ENCODE measurements around the gene ACTN4. TPM values are rescaled to one million over a fixed set of nuclear protein-coding genes. Genes with fewer than 3 reads are reported as not detected.

ACTN4 gene
- total RNA-seq, 1 donor: 229 TPM

DNA sequence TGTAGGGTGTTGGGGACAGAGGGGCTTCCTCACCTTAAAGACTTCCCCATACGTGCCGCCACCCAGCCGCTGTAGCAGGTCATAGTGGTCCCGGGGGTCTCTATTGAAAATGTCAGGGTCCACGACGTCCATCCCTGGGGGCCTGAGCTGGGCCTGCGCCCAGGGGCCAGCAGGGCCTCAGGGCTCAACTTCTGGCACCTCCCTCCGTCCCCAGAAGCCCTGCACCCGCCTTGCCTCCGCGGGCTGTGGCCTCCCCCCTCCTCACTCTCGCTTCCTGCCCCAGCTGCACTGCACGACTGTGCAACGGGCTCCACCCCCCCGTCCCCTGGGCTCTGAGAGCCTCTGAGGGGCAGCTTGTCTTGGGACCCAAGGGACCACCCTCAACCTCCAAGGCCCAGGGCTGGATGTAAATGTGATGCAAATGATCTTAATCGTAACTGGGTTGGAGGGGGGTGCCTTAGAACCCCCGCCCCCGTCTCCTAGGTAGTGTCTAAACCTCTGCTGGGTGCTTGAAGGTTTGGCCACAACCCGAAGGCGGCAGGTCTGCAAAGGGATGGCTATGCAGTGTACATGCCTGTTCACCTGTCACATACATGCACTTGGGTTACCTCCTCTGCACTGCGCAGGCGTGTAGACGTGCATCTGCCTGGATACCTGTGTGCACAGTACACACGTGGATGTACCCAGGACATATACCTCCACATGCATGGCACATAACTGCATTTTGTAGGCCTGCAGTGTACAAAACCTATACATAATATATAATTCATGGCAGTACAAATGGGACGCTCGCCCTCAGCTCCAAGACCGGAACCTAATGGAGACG lies 29.5 kb upstream of the ACTN4 start, which contains the start of gene MAP4K1:
MAP4K1 (minus strand) TSS at position 190 of the 826 bp plus-strand sequence; CDS start at position 132, 58 bp downstream.
- DNase-seq (ENCODE audit: insufficient read length, low spot score, missing footprints): no peak
- peaks cover 23% of the 10 kb centered on the region for H3K79me2 ChIP-seq (ENCODE audit: insufficient read depth, low read length)
- peaks cover 19% of the 10 kb centered on the region for H3K36me3 ChIP-seq (ENCODE audit: insufficient read depth, low read length)
- peak within 1 kb of the TSS; percentile 99 for H3K4me2 ChIP-seq (ENCODE audit: insufficient read depth, low read length)
- peak within 1 kb of the TSS; percentile 93 for H3K4me3 ChIP-seq (ENCODE audit: insufficient read depth, low read length)
- H3K9me3 ChIP-seq (ENCODE audit: low read depth, low read length): no peaks in the 10 kb centered on the region
- H3K4me1 ChIP-seq (ENCODE audit: insufficient read depth, low read length): peaks cover 17% of the 10 kb centered on the region
- H3K27ac ChIP-seq (ENCODE audit: low read depth, low read length): peak within 1 kb of the TSS; percentile 69
- H3K27me3 ChIP-seq (ENCODE audit: insufficient read depth, low read length): no peaks in the 10 kb centered on the region
- peak within 1 kb of the TSS; percentile 97 for H2AFZ ChIP-seq (ENCODE audit: low read length)
- H4K20me1 ChIP-seq (ENCODE audit: insufficient read depth, low read length): peaks cover 10% of the 10 kb centered on the region
- TF ChIP-seq, protein P1, sequence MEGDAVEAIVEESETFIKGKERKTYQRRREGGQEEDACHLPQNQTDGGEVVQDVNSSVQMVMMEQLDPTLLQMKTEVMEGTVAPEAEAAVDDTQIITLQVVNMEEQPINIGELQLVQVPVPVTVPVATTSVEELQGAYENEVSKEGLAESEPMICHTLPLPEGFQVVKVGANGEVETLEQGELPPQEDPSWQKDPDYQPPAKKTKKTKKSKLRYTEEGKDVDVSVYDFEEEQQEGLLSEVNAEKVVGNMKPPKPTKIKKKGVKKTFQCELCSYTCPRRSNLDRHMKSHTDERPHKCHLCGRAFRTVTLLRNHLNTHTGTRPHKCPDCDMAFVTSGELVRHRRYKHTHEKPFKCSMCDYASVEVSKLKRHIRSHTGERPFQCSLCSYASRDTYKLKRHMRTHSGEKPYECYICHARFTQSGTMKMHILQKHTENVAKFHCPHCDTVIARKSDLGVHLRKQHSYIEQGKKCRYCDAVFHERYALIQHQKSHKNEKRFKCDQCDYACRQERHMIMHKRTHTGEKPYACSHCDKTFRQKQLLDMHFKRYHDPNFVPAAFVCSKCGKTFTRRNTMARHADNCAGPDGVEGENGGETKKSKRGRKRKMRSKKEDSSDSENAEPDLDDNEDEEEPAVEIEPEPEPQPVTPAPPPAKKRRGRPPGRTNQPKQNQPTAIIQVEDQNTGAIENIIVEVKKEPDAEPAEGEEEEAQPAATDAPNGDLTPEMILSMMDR (IDR thresholded peaks at IDR 0.05; ENCODE audit: extremely low read depth, low read depth, low read length): no peak

DNA sequence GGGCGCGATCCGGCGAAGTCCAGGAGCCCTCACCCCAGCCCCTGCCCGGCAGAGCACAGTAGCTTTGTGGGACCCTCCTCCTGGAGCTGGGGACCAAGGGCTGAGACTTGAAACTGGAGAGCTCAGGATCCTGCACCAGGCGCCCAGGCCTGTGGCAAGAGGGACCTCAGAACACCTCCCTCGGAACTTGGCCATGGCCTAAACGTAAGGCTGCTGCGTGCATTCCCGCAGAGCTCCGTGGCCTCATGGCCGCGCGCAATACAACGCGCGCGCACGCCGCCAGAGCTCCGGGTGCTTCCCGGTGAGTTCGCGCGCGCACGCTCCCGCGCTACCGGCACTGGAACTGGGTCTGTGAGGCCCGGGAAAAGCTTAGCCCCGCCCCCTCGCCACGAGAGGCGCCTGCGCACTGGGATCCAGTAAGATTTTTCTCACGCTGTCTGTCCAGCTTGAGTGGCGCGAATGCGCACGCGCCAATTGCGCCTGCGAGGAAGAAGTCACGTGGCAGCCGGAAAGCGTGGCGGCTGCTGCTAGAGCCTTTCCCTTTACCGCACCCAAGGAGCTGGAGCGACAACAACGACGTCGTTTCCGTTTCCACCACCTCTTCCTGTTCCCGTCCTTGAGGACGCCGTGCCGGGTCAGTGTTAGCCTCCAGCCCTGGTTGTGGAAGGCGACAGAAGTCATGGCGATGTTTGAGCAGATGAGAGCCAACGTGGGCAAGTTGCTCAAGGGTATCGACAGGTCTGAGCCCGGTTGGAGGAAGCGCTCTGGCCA lies 28.7 kb upstream of the ACTN4 start, which contains the start of gene EIF3K:
EIF3K (plus strand) TSS at position 599 of the 771 bp plus-strand sequence; CDS start at position 680, 81 bp downstream.
- Histone ChIP-seq H3K4me3 (ENCODE audit: insufficient read depth, low read length) (peak within 1 kb of the TSS; percentile 93), H3K27me3 (ENCODE audit: insufficient read depth, low read length) (no peaks in the 10 kb centered on the region), H3K9me3 (ENCODE audit: low read depth, low read length) (no peaks in the 10 kb centered on the region), H3K79me2 (ENCODE audit: insufficient read depth, low read length) (peaks cover 23% of the 10 kb centered on the region), H2AFZ (ENCODE audit: low read length) (peak within 1 kb of the TSS; percentile 97), H3K27ac (ENCODE audit: low read depth, low read length) (peak within 1 kb of the TSS; percentile 88), H4K20me1 (ENCODE audit: insufficient read depth, low read length) (peaks cover 10% of the 10 kb centered on the region), H3K4me1 (ENCODE audit: insufficient read depth, low read length) (peaks cover 17% of the 10 kb centered on the region), H3K36me3 (ENCODE audit: insufficient read depth, low read length) (peaks cover 23% of the 10 kb centered on the region), H3K4me2 (ENCODE audit: insufficient read depth, low read length) (peak within 1 kb of the TSS; percentile 99)
- DNase-seq (ENCODE audit: insufficient read length, low spot score, missing footprints): peak; percentile 99
- TF ChIP-seq, protein P1 (IDR thresholded peaks at IDR 0.05; ENCODE audit: extremely low read depth, low read depth, low read length): no peak

DNA sequence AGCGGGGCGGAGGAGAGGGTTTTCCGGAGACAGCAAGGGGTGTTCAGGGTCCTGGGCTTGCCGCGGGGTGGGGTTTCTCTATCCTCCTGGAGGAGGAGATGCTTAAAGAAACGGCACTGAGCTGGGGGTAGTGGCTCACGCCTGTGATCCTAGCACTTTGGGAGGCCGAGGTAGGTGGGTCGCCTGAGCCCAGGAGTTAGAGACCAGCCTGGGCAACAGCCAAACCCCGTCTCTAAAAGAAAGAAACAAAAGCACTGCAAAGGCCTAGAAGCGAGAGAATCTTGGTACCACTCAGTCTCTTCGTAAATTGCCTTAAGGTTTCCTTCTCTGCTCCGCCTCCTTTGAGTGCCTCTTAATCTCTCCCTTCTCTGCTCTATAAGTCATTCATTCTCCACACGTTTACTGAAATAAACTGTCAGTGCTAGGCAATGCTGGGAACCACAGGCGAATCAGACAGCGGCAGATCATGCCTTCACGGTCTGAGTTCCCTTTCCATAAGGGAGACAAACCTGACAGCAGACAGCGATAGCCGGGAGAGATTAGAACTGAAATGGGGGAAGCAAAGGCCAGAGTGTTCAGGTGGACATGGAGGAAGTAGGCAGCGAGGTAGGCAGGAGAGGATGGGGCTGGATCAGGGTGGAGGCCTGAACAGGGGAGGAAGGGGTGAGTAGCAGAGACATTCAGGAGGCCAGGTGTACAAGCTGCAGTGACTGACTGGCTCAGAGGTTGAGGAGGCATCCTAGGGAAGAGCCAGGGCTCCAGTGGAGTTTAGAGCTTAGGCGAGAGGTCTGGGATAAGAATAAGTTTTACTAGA lies 27.9 kb upstream of the ACTN4 start:
- TF ChIP-seq, protein P1 (IDR thresholded peaks at IDR 0.05; ENCODE audit: extremely low read depth, low read depth, low read length): no peak
- peak overlapping the region; percentile 99 for H3K4me2 ChIP-seq (ENCODE audit: insufficient read depth, low read length)
- peak overlapping the region; percentile 88 for H3K27ac ChIP-seq (ENCODE audit: low read depth, low read length)
- H4K20me1 ChIP-seq (ENCODE audit: insufficient read depth, low read length): peaks cover 10% of the 10 kb centered on the region
- peaks cover 17% of the 10 kb centered on the region for H3K4me1 ChIP-seq (ENCODE audit: insufficient read depth, low read length)
- DNase-seq (ENCODE audit: insufficient read length, low spot score, missing footprints): peak; percentile 21
- H3K27me3 ChIP-seq (ENCODE audit: insufficient read depth, low read length): no peaks in the 10 kb centered on the region
- H2AFZ ChIP-seq (ENCODE audit: low read length): peak overlapping the region; percentile 90
- no peaks in the 10 kb centered on the region for H3K9me3 ChIP-seq (ENCODE audit: low read depth, low read length)
- peaks cover 23% of the 10 kb centered on the region for H3K79me2 ChIP-seq (ENCODE audit: insufficient read depth, low read length)
- H3K4me3 ChIP-seq (ENCODE audit: insufficient read depth, low read length): peak overlapping the region; percentile 93
- H3K36me3 ChIP-seq (ENCODE audit: insufficient read depth, low read length): peaks cover 29% of the 10 kb centered on the region
